HG02623 (cell line): ENCODE measurements around the gene FBXW7.

ENCODE experiments used
- ATAC-seq: cut with Tn5 transposase; IDR thresholded peaks from one replicate; pipeline ENCODE4 v1.9.1; 2021; ENCODE audit warnings: moderate library complexity; ENCODE audit not compliant: unreplicated experiment

FBXW7 gene

DNA sequence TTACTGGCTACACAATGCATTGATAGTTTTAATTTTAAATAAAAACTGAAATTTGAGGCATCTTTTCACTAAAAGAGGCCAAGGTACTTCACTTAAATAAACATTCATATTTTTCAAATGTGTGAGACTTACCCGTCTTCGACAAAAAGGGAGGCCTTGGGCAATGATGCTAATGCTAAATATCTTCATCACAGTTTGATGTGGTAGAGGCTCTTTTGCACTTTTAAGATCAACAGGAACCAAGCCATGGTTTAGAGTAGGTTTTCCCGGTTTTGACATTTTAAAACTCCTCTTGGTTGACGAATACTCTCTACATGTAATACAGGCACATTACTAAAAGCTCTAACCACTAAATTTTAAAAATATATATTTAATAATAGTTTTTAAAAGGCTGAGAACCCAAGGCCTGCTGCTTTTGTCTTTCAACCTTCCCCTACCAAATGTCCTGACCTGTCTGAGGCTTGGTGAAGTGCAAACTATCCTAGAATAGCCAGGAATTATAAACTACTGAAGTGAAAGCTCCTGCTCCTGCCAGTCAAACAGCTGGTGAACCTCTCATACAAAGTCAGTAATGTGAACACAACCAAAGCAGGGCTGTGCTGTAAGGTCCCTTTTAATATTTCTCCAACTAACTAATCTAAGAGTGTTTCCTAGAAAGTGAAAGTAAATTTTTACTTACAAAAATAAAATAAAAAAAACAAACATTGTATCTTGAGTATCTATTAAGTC lies 153.7 kb downstream of the FBXW7 start:
- no peak for ATAC-seq

DNA sequence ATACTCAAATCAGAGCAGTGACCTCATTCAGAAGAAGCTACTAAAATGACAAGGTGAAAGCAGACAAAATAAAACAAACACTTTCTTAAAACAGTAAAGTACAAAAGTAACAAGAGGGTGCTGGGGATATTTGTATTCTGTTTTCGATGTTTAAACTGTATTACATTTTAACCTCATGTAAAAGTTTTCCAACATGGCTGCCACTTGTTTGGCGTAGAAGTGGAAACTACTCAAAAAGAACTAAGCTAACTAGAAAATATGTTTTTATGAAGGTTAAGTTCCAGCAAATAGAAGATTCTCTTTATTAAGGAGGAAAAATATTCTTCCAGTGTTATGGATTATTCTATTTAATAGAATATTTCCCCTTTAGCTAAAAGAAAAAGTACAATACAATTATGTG lies 155.0 kb downstream of the FBXW7 start:
- no peak for ATAC-seq

- no peak for ATAC-seq
Observed at GRCh38 chr4:152380185-152380584, 155.7 kb downstream of the FBXW7 start.

GRCh38 chr4:152374606-152375285 lies 161.1 kb downstream of the FBXW7 start:
- no peak for ATAC-seq

GRCh38 chr4:152374153-152374552 lies 161.7 kb downstream of the FBXW7 start:
- no peak for ATAC-seq

DNA sequence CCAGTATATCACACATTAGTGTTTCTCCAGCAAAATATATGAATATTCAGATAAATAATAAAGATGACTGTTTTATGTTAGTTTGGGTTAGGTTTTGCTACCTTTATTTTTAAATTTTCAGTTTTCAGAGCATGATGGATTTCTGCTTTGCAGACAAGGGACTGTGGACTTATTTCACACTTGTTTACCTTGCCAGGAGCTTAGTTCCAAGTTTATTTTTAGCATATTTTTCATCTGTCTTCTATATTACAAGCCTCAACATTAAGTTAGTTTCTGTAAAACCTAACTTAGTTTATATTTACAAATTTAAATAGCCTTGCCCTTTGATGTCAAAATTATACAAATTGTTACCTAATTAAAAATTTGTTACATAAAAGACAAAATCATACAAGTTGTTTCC lies 163.4 kb downstream of the FBXW7 start:
- ATAC-seq, result no peak

- no peak for ATAC-seq
Observed at GRCh38 chr4:152369902-152370295, 166.0 kb downstream of the FBXW7 start.

GRCh38 chr4:152369203-152369901 lies 166.5 kb downstream of the FBXW7 start:
- no peak for ATAC-seq

- ATAC-seq, result no peak
Observed at GRCh38 chr4:152368001-152368400, 167.9 kb downstream of the FBXW7 start.

DNA sequence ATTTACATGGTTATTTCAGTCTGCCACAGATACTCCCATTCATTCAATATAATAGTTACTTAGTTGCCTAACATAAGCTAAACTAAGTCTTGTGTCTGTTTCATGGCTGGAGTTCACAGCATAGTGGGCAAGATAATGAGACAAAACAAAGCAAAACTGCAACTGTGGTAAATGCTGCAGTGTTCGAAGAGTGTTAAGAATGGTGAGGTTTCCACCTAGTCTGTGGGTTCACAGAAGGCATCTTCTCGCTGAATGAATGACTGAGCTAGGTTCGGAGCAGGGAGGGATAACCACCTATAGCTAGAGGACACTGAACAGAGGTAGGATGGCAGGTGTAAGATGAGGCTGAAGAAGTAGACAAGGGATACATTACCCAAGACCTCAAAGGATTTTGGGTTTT lies 171.0 kb downstream of the FBXW7 start:
- ATAC-seq, result no peak

DNA sequence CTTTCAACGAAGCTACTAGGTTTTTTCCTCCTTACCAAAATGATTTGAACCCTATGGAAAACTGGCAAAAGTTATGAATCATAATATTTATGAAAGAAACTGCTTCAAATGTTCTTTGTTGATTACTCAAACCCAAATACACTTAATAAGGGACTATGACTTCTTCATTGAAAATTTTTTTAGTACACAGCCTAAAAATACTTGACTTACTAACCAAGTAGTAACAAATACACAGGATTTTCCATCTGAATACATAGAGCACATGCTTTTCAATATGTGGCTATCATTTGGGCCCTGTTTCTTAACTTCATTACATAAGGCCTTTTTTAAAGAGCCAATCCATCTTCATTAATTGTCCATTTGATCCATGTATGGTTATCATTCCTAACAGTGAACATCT lies 171.5 kb downstream of the FBXW7 start:
- no peak for ATAC-seq

- ATAC-seq, result no peak
Observed at GRCh38 chr4:152363904-152364303, 172.0 kb downstream of the FBXW7 start.

DNA sequence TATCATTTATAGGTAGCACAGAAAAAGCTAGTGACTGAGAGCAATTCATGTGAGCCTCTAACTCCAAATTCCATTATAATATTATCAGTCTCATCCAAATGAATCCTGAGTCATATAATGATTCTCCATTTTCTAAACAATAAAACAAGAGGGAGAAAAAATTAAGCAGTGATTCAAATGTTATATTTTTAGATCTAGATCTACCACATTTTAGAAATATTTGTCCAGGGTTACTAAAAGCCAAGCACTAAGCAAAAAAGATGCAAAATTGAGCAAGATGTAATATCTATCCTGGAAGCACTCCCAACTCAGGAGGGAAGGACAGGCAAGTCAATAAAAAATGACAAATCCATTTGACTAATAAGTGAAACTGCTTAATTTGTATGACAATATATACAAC lies 172.8 kb downstream of the FBXW7 start:
- ATAC-seq, result no peak

GRCh38 chr4:152360045-152360410 lies 175.9 kb downstream of the FBXW7 start:
- ATAC-seq, result peak; percentile 54

GRCh38 chr4:152359208-152360044 lies 176.5 kb downstream of the FBXW7 start:
- ATAC-seq, result peak; percentile 35

DNA sequence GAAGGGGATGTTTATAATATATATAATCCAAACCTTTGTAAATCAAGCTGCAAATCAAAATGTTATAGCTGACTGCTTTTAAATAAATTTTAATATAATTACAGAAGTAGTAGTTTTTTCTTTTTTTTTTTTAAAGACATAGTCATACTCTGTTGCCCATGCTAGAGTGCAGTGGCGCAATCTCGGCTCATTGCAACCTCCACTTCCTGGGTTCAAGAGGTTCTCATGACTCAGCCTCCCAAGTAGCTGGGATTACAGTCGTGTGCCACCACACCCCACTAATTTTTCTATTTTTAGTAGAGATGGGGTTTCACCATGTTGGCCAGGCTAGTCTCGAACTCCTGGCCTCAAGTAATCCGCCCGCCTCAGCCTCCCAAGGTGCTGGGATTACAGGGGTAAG lies 178.7 kb downstream of the FBXW7 start:
- no peak for ATAC-seq

DNA sequence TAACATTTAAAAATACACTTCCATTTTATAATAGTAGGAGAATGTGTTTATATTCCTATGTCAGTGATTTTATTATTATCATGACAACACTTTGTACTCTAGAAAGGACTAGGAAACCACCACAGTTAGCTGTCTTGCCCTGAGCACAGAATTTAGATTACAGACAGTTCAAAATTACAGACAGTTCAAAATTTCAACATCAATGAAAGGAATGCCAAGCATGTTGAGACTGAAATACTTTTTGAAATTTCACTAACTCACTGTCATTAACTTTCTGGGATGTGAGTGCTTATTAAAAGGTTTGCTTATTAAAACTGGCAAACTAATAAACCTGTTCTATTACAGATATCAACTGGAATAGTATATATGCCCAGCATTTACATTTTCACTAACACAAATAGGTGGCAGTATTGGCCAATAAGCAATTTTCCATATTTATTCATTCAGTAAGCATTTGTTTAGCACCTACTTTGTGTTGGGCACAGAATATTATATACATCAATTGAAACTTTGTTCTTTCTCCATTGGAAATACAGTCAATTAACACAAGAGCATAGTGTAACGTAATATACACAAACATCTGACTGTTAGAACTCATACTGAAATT lies 179.4 kb downstream of the FBXW7 start:
- ATAC-seq, result no peak

DNA sequence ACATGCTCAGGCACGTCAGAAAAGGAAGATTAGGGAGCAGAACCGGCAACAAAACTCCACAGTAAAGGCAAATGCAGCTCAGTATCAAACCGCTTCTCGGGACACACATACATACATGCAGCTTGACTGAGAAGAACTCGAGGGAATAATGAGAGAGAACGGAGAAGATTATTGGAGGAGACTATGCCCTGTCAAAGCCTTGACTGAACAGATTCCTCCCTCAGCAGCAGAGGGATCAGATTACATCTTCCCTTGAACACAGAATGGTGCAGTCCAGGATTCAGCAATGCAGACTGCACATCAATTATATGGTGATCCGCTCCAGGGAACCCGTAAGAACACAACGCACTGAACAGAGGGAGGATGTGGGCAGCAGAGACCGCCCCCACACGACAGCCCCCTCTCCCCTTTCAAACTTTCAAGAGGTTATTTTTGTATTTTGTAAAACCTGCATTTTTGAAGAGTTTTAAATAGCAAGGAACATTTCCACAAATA lies 183.2 kb downstream of the FBXW7 start:
- ATAC-seq, result peak; percentile 58

DNA sequence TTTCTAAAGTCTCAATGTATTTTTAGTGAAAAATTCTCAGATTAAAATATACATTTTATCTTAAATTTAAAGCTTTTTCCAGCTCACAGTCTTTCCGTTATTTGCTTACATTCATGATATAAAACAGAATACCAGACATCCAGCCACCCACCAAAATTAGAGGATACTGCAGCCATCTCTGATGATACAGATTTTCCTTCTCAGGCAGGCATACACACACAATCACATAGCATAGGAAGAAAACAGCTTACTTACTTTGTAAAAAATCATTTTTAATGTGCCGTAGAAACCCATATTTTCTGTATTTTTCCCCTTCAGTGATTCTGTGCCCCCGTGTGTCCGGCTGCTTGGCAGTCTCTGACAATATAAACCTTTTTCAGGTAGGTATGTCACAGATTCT lies 183.7 kb downstream of the FBXW7 start:
- ATAC-seq, result peak; percentile 10

DNA sequence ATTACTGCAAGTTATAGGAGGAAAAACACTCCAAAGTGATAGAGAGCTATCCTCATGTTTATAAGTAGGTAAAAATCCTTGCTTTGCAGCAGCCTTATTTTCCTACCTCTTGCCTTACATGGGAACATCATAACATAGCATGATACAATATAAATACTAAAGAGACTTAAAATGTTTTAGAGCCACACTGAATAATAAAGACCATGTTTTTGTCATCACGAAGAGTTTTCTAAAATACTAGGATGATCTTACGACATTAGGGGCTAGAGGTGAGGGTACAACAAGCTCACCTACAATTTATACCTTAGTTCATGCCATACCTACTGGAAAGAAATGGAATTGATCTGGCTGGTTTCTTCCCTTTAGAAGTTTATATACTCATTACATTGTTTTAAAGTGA lies 184.8 kb downstream of the FBXW7 start:
- ATAC-seq, result no peak

- no peak for ATAC-seq
Observed at GRCh38 chr4:152348670-152349069, 187.2 kb downstream of the FBXW7 start.
